HG03025 (cell line): ENCODE results near the gene CRTC3.

ENCODE experiments used
- ATAC-seq: cut with Tn5 transposase; IDR thresholded peaks from one replicate; pipeline ENCODE4 v1.9.1; 2021; ENCODE audit warnings: mild to moderate bottlenecking, moderate library complexity; ENCODE audit not compliant: unreplicated experiment, low FRiP score

Gene CRTC3

DNA sequence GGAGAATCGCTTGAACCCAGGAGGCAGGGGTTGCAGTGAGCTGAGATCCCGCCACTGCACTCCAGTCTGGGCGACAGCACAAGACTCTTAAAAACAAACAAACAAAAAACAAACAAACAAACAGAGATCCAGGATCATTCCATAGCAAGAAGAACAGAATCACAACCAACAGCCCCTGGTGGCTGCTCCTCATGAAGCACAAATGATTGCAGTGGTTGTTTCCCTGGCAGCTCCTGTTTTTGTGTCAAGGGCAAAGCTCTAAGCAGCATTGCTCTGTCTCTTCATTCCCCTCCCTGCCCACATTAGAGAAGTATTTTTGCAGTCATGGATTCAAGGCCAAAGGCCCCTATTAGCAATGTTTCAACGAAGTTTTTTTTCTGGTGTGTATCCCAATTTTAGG, 161.6 kb downstream of the CRTC3 start:
- ATAC-seq = no peak

- ATAC-seq = no peak
These were observed 162.5 kb downstream of the CRTC3 start for GRCh38 chr15:90691982-90692773.
